ENCODE results near the gene TULP4. TPM values are rescaled to one million over a fixed set of nuclear protein-coding genes. Genes with fewer than 3 reads are reported as not detected.

The TULP4 gene
- total RNA-seq, 2 experiments from 2014 or later, result 18.4 to 18.5 TPM

DNA sequence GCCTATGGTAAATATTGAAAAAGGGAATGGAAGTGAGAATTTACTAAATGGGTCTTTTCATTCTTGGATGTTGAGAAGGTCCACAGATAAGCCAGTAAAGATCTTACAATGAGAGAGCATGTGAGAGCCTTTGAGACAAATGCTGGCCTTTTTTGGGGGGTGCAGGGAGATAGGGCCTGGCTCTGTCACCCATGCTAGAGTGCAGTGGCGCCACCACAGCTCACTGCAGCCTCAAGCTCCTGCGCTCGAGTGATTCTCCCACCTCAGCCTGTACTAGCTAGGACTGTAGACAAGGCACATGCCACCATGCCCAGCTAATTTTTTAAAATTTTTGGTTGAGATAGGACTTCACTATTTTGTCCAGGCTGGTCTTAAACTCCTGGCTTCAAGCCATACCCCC, 184.4 kb downstream of the TULP4 start:
- H3K36me3 Mint-ChIP-seq (ENCODE audit: low read depth), result peaks cover 16% of the 10 kb centered on the region
- no peaks in the 10 kb centered on the region for H3K9me3 Mint-ChIP-seq
- no peaks in the 10 kb centered on the region for H3K4me1 Mint-ChIP-seq (ENCODE audit: low read depth)
- H3K27me3 Mint-ChIP-seq, result no peaks in the 10 kb centered on the region
- ChIA-PET CTCF (interaction anchor here (1.0 to 3.7 kb wide), 3 partner anchors 194 to 283 kb away, joined by 3 to 20 read pairs (median 7); no protein-coding TSS in a partner anchor), POLR2A (interaction anchor here (1.1 kb wide), 1 partner anchor 142 kb away, joined by 3 read pairs; no protein-coding TSS in a partner anchor)
- H3K4me3 Mint-ChIP-seq, result no peak overlapping the region
- TF ChIP-seq, protein P1, sequence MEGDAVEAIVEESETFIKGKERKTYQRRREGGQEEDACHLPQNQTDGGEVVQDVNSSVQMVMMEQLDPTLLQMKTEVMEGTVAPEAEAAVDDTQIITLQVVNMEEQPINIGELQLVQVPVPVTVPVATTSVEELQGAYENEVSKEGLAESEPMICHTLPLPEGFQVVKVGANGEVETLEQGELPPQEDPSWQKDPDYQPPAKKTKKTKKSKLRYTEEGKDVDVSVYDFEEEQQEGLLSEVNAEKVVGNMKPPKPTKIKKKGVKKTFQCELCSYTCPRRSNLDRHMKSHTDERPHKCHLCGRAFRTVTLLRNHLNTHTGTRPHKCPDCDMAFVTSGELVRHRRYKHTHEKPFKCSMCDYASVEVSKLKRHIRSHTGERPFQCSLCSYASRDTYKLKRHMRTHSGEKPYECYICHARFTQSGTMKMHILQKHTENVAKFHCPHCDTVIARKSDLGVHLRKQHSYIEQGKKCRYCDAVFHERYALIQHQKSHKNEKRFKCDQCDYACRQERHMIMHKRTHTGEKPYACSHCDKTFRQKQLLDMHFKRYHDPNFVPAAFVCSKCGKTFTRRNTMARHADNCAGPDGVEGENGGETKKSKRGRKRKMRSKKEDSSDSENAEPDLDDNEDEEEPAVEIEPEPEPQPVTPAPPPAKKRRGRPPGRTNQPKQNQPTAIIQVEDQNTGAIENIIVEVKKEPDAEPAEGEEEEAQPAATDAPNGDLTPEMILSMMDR (IDR thresholded peaks at IDR 0.05), result no peak
- DNase-seq (no peak), ATAC-seq (no peak)
- intact Hi-C loops (cut with micrococcal nuclease), result no loop called here
- no peak overlapping the region for H3K27ac Mint-ChIP-seq

DNA sequence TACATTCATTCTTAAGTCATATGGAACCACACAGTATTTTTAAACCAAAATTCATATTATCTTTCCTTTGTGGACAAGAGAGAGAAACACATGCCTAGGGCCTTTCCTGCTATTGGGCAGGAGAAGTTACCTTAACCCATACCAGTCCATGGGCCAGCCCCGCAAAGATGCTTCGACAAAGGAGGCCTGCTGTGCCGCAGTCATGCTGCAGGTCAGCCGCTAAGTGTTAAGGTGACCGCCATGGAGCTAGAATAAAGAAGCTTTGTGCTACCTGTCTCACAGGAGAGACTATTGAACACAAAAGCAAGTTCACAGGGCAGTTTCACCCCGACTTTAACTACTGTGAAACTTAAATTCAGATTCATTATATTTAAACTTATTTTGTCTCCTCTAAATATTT, 185.4 kb downstream of the TULP4 start:
- Mint-ChIP-seq H3K27ac (no peak overlapping the region), H3K4me3 (no peak overlapping the region), H3K27me3 (no peaks in the 10 kb centered on the region), H3K9me3 (no peaks in the 10 kb centered on the region), H3K4me1 (ENCODE audit: low read depth) (no peaks in the 10 kb centered on the region), H3K36me3 (ENCODE audit: low read depth) (peaks cover 16% of the 10 kb centered on the region)
- ATAC-seq (no peak), DNase-seq (no peak)
- ChIA-PET CTCF (interaction anchor here (2.4 kb wide), 1 partner anchor 284 kb away, joined by 7 read pairs; no protein-coding TSS in a partner anchor), POLR2A (no interaction called here)
- TF ChIP-seq, protein P1 (IDR thresholded peaks at IDR 0.05), result no peak
- intact Hi-C loops (cut with micrococcal nuclease), result no loop called here

DNA sequence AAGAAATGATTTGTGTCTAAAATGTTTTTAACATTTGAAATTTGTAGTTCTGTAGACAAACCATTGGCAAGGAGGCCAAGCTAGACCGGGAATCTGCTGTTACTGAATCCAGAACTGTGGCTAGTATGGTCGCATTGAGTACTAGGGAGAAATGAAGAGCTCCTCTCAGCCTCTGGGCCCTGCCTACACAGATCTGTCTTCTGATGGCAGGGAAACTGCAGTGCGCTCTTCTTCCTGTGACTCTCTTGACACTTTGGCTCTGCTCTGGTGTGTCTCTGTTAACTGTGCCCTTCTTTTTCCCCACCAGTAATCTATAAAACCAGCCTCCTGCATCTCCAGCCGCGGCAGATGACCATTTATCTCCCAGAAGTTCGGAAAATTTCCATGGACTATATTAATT, 186.1 kb downstream of the TULP4 start:
- Mint-ChIP-seq H3K27ac (no peak overlapping the region), H3K36me3 (ENCODE audit: low read depth) (peaks cover 16% of the 10 kb centered on the region)
- intact Hi-C loops (cut with micrococcal nuclease), result no loop called here

DNA sequence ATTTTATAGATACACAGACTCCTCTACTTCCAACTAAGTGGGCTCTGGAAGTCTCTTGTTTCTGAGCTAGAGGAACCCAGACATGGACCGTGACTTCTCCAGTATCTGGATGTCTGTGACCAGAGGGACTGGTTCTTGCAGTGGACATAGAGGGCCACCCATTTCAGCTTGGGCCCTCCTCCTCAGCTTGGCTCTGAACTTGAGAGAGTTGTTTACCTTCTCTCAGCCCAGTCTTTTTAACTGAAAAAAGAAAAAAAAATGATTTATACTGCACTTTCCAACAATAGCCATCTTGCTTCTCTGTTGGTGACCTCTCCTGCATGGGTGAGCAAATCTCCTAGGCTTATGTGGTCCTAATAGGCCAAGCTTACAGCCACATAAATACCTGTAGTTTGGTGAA, 187.3 kb downstream of the TULP4 start:
- no peak for ATAC-seq
- Mint-ChIP-seq H3K27me3 (no peaks in the 10 kb centered on the region), H3K27ac (no peak overlapping the region), H3K4me1 (ENCODE audit: low read depth) (no peaks in the 10 kb centered on the region), H3K4me3 (no peak overlapping the region), H3K9me3 (no peaks in the 10 kb centered on the region), H3K36me3 (ENCODE audit: low read depth) (peaks cover 12% of the 10 kb centered on the region)
- intact Hi-C loops (cut with micrococcal nuclease), result no loop called here
- DNase-seq, result no peak
- TF ChIP-seq, protein P1 (IDR thresholded peaks at IDR 0.05), result no peak
- ChIA-PET POLR2A (no interaction called here), CTCF (interaction anchor here (1.5 kb wide), 1 partner anchor 279 kb away, joined by 7 read pairs; no protein-coding TSS in a partner anchor)

More for the DNA sequence above, 186.1 kb downstream of the TULP4 start:
- POLR2A ChIA-PET, result no interaction called here
- TF ChIP-seq, protein P1 (IDR thresholded peaks at IDR 0.05), result no peak
- Mint-ChIP-seq H3K27me3 (no peaks in the 10 kb centered on the region), H3K4me3 (no peak overlapping the region), H3K9me3 (no peaks in the 10 kb centered on the region), H3K4me1 (ENCODE audit: low read depth) (no peaks in the 10 kb centered on the region)
- DNase-seq (no peak), ATAC-seq (no peak)
- CTCF ChIA-PET, result interaction anchor here (1.1 kb wide), 1 partner anchor 271 kb away, joined by 3 read pairs; no protein-coding TSS in a partner anchor

DNA sequence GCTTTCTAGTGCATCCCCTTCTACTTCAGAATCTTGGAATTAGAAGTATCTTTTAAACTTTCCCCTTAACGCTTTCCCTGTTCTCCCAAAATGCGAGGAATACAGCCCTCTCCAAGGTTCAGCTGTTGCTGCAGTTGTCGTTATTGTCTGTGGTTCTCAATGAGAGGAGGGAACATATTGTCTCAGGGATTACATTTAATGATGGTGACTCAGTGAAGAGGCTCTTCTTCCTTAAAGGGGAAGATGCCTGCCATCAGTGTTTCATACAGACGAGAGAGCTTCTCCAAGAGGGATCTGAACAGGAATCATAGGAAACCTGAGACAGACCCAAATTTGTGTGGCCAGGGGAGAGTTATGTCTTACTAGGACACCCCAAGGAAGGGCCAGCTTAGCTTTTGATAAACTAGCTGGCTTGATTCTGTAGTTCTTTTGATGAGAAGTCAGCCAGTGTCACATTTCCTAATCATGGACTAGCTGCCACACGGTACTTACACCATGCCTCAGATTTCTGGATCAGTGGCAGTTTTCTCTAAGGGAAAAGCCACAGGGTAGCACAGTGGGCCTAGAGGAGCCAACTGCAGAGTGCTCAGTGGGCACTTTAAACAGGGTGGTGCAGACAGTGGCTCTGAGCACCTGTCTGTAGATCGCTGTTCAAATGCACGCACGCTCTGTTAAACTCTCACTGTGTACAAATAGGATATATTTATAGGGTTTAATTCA, 187.9 kb downstream of the TULP4 start:
- POLR2A ChIA-PET, result no interaction called here
- Mint-ChIP-seq H3K4me1 (ENCODE audit: low read depth) (no peaks in the 10 kb centered on the region), H3K36me3 (ENCODE audit: low read depth) (peaks cover 11% of the 10 kb centered on the region), H3K4me3 (no peak overlapping the region), H3K9me3 (no peaks in the 10 kb centered on the region), H3K27ac (no peak overlapping the region), H3K27me3 (no peaks in the 10 kb centered on the region)
- DNase-seq (no peak), ATAC-seq (no peak)
- CTCF ChIA-PET, result interaction anchor here (0.7 to 1.5 kb wide), 2 partner anchors 279 to 1227 kb away, joined by 3 to 7 read pairs; no protein-coding TSS in a partner anchor
- intact Hi-C loops (cut with micrococcal nuclease), result no loop called here
- TF ChIP-seq, protein P1 (IDR thresholded peaks at IDR 0.05), result no peak

All from activated CD8-positive, alpha-beta T cell treated with anti-CD3 and anti-CD28 coated beads for 36 hours (primary cell).